ENCODE results near the gene ACTR2. TPM values are rescaled to one million over a fixed set of nuclear protein-coding genes. Genes with fewer than 3 reads are reported as not detected.
A peak's percentile ranks its signal among the peaks of the same experiment; 100 is the strongest.

Gene ACTR2
- total RNA-seq, 1 donor from 2014 or later = 279 TPM

DNA sequence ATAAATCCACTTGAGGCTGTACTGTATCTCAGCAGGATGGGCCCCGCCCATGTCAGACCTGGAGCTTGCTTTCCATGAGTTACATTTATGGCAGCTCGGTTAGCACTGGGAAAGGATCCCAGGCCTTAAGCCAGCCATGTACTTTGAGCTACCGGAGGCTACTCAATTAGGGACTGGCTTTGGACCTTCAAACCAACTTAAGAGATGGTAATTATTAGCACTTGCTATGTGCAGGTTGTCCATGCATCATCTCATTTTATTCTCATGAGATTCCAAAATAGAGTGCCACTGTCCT lies 64.4 kb downstream of the ACTR2 start:
- Histone ChIP-seq H3K9me3 (no peaks in the 10 kb centered on the region), H3K4me1 (peaks cover 10% of the 10 kb centered on the region), H3K36me3 (no peaks in the 10 kb centered on the region), H3K27me3 (ENCODE audit: low read depth) (no peaks in the 10 kb centered on the region), H3K27ac (no peak overlapping the region), H3K4me3 (no peak overlapping the region)
- ATAC-seq (no peak), DNase-seq (no peak)
- intact Hi-C loops (cut with DNase I) = no loop called here
- TF ChIP-seq, protein P1, sequence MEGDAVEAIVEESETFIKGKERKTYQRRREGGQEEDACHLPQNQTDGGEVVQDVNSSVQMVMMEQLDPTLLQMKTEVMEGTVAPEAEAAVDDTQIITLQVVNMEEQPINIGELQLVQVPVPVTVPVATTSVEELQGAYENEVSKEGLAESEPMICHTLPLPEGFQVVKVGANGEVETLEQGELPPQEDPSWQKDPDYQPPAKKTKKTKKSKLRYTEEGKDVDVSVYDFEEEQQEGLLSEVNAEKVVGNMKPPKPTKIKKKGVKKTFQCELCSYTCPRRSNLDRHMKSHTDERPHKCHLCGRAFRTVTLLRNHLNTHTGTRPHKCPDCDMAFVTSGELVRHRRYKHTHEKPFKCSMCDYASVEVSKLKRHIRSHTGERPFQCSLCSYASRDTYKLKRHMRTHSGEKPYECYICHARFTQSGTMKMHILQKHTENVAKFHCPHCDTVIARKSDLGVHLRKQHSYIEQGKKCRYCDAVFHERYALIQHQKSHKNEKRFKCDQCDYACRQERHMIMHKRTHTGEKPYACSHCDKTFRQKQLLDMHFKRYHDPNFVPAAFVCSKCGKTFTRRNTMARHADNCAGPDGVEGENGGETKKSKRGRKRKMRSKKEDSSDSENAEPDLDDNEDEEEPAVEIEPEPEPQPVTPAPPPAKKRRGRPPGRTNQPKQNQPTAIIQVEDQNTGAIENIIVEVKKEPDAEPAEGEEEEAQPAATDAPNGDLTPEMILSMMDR (IDR thresholded peaks at IDR 0.05) = no peak

DNA sequence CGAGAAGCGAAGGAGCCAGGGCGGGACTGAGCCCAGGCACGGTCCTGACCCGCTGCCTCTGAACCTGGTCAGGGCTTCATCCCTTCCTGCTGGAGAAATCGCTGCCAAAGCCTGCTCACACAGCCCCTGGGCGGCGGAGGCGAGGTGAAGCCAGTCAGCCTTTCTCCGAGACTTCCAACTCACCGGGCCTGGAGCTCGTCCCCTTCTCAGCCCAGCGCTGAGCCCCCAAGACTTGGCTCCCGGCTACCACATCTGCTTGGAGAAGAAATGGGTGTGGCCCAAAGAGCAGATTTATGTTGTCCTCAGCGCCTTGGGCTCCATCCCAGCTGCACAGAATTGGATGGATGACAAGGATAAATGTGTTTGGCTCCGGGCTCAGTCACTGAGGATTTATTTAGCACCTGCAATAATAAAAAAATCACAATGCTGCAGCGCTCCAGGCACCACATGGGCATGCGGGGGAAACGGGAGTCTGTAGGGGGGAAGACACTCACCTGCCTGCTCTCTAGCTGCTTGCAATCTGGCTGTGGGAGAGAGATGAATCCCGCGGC lies 64.9 kb downstream of the ACTR2 start:
- no peaks in the 10 kb centered on the region for H3K27me3 ChIP-seq (ENCODE audit: low read depth)
- peaks cover 10% of the 10 kb centered on the region for H3K4me1 ChIP-seq
- intact Hi-C loops (cut with DNase I) = no loop called here
- no peaks in the 10 kb centered on the region for H3K9me3 ChIP-seq
- no peak overlapping the region for H3K27ac ChIP-seq
- ATAC-seq = peak in 1 of 2 donors; percentile 11
- H3K4me3 ChIP-seq = no peak overlapping the region
- H3K36me3 ChIP-seq = no peaks in the 10 kb centered on the region
- TF ChIP-seq, protein P1 (IDR thresholded peaks at IDR 0.05) = no peak
- no peak for DNase-seq

DNA sequence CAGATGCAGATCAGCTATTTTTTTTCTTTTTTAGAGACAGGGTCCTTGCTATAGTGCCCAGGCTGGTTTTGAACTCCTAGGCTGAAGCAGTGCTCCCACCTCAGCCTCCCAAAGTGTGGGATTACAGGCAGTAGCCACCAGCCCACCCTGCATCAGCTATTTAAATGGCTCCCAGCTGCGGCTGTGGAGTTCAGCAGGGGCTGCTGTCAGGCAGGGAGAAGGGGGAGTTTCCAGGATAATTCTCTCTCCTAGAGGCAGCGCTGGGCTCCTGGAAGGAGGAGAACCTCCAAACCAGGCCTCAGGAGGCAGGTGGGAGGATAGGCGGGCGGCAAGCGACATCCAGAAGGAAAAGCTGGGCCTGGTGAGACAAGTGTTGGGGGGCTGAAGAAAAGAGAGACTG lies 65.7 kb downstream of the ACTR2 start:
- Histone ChIP-seq H3K36me3 (no peaks in the 10 kb centered on the region), H3K27ac (no peak overlapping the region), H3K9me3 (no peaks in the 10 kb centered on the region), H3K4me1 (peaks cover 10% of the 10 kb centered on the region), H3K4me3 (no peak overlapping the region), H3K27me3 (ENCODE audit: low read depth) (no peaks in the 10 kb centered on the region)
- intact Hi-C loops (cut with DNase I) = no loop called here
- TF ChIP-seq, protein P1 (IDR thresholded peaks at IDR 0.05) = no peak
- no peak for ATAC-seq
- DNase-seq = no peak

DNA sequence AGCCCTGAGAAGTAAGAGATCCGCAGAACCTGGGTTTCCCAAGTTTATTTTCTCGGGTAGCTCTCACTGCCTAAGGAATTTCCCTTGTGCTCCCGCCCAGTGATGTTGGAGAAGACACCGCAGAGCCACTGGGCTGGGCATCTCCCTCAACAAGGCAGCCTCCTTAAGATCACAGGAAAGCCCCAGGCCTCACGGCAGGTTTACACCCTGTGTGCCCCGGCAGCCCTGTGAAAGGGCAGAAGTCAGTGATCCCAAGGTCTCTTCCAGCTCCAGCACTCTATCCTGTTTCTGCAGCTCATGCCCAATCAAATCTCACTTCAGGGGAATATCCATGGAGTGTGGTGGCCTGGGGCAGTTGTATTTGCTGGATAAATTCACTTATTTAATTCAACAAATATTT lies 66.5 kb downstream of the ACTR2 start:
- no peak for ATAC-seq
- TF ChIP-seq, protein P1 (IDR thresholded peaks at IDR 0.05) = no peak
- intact Hi-C loops (cut with DNase I) = no loop called here

DNA sequence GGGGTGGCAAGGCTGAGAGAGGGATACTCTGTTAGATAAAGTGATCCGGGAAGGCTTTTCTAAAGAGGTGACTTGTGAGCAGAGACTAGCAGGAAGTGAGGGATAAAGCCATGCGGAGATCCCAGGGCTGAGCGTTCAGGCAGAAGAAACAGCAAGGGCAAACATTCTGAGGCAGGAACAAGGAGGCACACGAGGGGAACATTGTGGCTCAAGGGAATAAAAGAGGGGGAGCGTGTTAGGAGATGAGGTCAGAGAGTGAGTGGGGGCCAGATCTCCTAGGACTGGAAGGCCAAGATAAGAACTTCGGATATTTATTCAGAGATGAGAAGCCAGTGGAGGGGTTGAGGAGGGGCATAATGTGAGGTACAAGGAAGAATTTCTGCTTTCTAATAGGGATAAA lies 67.1 kb downstream of the ACTR2 start:
- no peak overlapping the region for H3K4me3 ChIP-seq
- H3K27ac ChIP-seq = no peak overlapping the region
- H3K27me3 ChIP-seq (ENCODE audit: low read depth) = no peaks in the 10 kb centered on the region
- intact Hi-C loops (cut with DNase I) = no loop called here
- no peaks in the 10 kb centered on the region for H3K36me3 ChIP-seq
- DNase-seq = no peak
- TF ChIP-seq, protein P1 (IDR thresholded peaks at IDR 0.05) = no peak
- no peak for ATAC-seq
- no peaks in the 10 kb centered on the region for H3K9me3 ChIP-seq
- H3K4me1 ChIP-seq = peaks cover 16% of the 10 kb centered on the region

More for the DNA sequence above, 66.5 kb downstream of the ACTR2 start:
- no peak overlapping the region for H3K27ac ChIP-seq
- no peak overlapping the region for H3K4me3 ChIP-seq
- no peaks in the 10 kb centered on the region for H3K9me3 ChIP-seq
- no peak for DNase-seq
- no peaks in the 10 kb centered on the region for H3K27me3 ChIP-seq (ENCODE audit: low read depth)
- H3K36me3 ChIP-seq = no peaks in the 10 kb centered on the region
- H3K4me1 ChIP-seq = peaks cover 11% of the 10 kb centered on the region

DNA sequence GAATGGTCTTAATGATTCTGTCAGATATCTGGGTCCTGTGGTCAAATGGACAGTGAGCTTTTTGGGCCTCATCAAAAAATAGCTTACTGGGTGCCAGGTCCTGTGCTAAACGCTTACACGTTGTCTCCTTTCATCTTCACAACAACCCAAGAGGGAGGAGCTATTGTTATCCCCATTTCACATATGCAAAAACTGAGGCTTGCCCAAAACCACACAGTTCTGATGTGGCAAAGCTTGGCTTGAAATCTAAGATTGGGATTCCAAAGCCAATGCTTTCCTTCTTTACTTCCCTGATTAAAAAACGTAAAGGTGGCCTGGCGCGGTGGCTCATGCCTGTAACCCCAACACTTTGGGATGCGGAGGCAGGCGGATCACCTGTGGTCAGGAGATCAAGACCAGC lies 69.3 kb downstream of the ACTR2 start:
- ATAC-seq = no peak
- TF ChIP-seq, protein P1 (IDR thresholded peaks at IDR 0.05) = no peak
- intact Hi-C loops (cut with DNase I) = no loop called here
- Histone ChIP-seq H3K27me3 (ENCODE audit: low read depth) (no peaks in the 10 kb centered on the region), H3K9me3 (no peaks in the 10 kb centered on the region), H3K36me3 (no peaks in the 10 kb centered on the region), H3K4me3 (no peak overlapping the region), H3K27ac (no peak overlapping the region), H3K4me1 (peaks cover 33% of the 10 kb centered on the region)
- no peak for DNase-seq
